HS-5 (cell line): ENCODE data around the gene TBC1D22A.

Experiments
- DNase-seq: peaks from one replicate; pipeline ENCODE4 v3.0.0-alpha.2; 2012; ENCODE audit warnings: low read depth

Gene TBC1D22A

DNA sequence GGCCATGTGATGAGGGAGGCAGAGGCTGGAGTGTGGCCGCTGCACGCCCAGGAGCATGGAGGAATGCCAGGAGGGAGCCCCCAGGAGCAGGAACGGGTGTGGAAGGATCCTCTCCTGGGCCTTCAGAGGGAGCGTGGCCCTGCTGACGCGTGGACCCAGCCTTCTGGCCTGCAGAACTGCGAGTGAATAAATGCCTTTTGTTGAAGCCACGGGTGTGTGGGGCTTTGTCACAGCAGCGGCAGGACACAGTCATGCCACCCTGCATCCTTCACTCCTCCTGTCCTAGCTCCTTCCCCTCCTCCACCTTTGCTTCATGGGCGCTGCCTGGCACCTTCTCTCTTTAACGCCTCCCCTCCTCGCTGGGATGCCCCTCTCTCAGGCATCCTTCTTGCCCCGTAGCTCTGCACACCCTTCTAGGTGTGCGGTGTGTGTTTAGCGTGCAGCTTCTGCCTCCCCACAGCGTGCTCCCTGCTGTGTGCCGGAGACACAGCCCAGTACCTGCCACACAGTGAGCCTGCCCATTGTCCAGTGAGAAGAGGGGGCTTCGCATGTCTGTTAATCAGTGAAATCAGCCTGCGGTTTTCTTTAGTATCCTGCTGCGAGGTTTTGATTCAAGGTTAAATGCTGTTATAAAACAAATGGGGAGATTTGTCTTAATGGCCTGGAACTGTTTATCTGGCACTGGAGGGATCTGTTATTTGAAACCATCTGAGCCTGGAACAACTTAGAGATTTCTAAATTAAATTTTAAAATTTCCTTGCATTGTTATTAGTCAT, 459.6 kb downstream of the TBC1D22A start:
- no peak for DNase-seq
